ENCODE results near the gene RAB37. TPM values are rescaled to one million over a fixed set of nuclear protein-coding genes. Genes with fewer than 3 reads are reported as not detected.

RAB37 gene
- total RNA-seq, 1 donor from 2014 or later, result 2.5 TPM

DNA sequence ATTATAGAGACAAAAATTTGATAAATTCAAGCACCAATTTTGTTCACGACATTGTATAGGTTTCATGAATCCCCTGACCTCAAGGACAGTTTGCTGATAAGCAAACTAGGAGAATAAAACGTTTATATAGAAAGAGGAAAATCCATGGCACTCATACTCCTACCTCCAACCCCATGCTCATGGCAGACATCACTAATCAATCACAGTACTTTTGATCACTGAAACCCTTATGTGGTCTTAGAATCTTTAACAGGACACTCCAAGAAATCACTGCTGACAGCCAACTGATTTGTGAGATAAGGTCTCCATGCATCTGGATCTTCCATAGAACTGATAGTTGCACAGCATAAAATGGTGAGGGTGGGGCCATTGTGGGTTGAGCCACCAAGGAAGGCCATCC lies 6.7 kb downstream of the RAB37 start:
- H3K4me1 Mint-ChIP-seq (ENCODE audit: unreplicated experiment), result peaks cover 52% of the 10 kb centered on the region
- TF ChIP-seq, protein P1, sequence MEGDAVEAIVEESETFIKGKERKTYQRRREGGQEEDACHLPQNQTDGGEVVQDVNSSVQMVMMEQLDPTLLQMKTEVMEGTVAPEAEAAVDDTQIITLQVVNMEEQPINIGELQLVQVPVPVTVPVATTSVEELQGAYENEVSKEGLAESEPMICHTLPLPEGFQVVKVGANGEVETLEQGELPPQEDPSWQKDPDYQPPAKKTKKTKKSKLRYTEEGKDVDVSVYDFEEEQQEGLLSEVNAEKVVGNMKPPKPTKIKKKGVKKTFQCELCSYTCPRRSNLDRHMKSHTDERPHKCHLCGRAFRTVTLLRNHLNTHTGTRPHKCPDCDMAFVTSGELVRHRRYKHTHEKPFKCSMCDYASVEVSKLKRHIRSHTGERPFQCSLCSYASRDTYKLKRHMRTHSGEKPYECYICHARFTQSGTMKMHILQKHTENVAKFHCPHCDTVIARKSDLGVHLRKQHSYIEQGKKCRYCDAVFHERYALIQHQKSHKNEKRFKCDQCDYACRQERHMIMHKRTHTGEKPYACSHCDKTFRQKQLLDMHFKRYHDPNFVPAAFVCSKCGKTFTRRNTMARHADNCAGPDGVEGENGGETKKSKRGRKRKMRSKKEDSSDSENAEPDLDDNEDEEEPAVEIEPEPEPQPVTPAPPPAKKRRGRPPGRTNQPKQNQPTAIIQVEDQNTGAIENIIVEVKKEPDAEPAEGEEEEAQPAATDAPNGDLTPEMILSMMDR (IDR thresholded peaks at IDR 0.05; ENCODE audit: unreplicated experiment), result no peak
- DNase-seq (ENCODE audit: low spot score), result no peak
- H3K9me3 Mint-ChIP-seq (ENCODE audit: unreplicated experiment), result no peaks in the 10 kb centered on the region
- H3K27ac Mint-ChIP-seq (ENCODE audit: unreplicated experiment), result peak overlapping the region; percentile 33
- peaks cover 10% of the 10 kb centered on the region for H3K27me3 Mint-ChIP-seq (ENCODE audit: unreplicated experiment)
- H3K4me3 Mint-ChIP-seq (ENCODE audit: unreplicated experiment), result no peak overlapping the region
- H3K36me3 Mint-ChIP-seq (ENCODE audit: low read depth, unreplicated experiment), result no peaks in the 10 kb centered on the region

DNA sequence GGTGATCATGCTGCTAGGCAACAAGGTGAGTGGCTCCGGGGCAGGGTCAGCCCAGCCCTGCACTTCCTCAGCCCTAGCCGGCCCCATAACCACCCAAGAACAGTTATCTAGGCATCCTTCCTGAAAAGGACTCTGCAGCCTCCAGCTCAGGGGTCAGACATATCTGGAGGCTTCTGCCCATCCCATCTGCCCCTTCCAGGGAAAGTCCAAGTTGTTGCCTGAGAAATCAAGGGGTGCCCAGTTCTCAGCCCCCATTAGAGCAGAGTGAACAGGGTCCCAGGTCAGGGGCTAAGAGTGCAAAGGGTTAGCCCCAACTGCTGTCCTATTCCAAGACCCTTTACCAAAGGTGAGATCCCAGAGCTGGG lies 7.3 kb downstream of the RAB37 start:
- TF ChIP-seq, protein P1 (IDR thresholded peaks at IDR 0.05; ENCODE audit: unreplicated experiment), result no peak
- Mint-ChIP-seq H3K9me3 (ENCODE audit: unreplicated experiment) (no peaks in the 10 kb centered on the region), H3K4me3 (ENCODE audit: unreplicated experiment) (no peak overlapping the region), H3K27ac (ENCODE audit: unreplicated experiment) (no peak overlapping the region), H3K27me3 (ENCODE audit: unreplicated experiment) (peaks cover 8% of the 10 kb centered on the region), H3K4me1 (ENCODE audit: unreplicated experiment) (peaks cover 49% of the 10 kb centered on the region), H3K36me3 (ENCODE audit: low read depth, unreplicated experiment) (no peaks in the 10 kb centered on the region)
- DNase-seq (ENCODE audit: low spot score), result no peak

DNA sequence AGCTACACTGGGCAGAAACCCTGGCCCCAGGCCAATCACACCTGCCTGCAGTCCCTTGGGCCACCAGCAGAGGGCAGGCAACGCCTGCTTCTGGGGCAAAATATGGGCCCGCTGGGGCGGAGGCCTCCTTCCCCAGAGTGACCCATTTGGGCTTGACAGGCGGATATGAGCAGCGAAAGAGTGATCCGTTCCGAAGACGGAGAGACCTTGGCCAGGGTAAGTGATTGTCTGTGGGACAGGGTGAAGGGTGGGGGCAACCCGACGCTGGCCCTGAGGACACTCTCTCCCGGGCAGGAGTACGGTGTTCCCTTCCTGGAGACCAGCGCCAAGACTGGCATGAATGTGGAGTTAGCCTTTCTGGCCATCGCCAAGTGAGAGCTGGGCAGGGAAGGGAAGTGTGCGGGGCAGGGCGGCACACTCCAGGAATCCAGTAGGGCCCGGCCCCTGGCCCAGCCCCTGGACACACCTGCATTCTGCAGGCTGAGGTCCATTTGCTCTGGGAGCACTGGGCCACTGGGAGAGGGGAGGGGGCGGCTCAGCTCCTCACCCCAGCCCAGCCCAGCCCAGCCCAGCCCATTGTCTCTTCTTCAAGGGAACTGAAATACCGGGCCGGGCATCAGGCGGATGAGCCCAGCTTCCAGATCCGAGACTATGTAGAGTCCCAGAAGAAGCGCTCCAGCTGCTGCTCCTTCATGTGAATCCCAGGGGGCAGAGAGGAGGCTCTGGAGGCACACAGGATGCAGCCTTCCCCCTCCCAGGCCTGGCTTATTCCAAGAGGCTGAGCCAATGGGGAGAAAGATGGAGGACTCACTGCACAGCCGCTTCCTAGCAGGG lies 7.9 kb downstream of the RAB37 start:
- DNase-seq (ENCODE audit: low spot score), result peak; percentile 90
- TF ChIP-seq, protein P1 (IDR thresholded peaks at IDR 0.05; ENCODE audit: unreplicated experiment), result peak; percentile 100
- Mint-ChIP-seq H3K4me3 (ENCODE audit: unreplicated experiment) (no peak overlapping the region), H3K9me3 (ENCODE audit: unreplicated experiment) (no peaks in the 10 kb centered on the region), H3K4me1 (ENCODE audit: unreplicated experiment) (peaks cover 54% of the 10 kb centered on the region), H3K27ac (ENCODE audit: unreplicated experiment) (no peak overlapping the region), H3K36me3 (ENCODE audit: low read depth, unreplicated experiment) (no peaks in the 10 kb centered on the region), H3K27me3 (ENCODE audit: unreplicated experiment) (peaks cover 11% of the 10 kb centered on the region)

DNA sequence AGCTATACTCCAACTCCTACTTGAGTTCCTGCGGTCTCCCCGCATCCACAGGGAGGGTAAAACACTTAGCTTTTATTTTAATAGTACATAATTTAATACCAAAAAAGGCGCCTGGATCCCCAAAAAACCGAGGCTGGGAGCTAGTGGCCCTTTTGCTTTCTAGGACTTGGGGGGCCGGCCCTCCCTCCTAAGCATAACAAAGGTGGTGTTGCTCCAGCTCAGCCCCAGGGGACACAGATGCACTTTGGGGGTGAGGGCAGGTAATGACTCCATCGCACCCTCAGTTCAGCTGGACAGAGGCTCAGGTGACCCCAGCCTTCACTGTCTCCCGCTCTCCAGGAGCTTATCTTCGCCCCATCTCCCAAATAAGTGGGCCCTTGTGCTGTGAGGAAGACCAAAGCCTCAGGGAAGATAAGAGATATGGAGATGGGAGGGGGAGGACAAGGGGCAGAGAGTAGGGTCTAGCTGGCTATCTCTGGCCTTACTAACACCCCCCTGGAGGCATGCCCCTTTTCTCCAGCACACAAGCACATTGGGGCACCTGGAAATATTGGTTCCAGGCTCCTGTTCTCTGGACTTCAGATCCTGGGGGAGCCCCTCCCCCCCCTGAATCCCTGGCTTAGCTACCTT lies 8.6 kb downstream of the RAB37 start:
- Mint-ChIP-seq H3K36me3 (ENCODE audit: low read depth, unreplicated experiment) (no peaks in the 10 kb centered on the region), H3K4me1 (ENCODE audit: unreplicated experiment) (peaks cover 56% of the 10 kb centered on the region), H3K9me3 (ENCODE audit: unreplicated experiment) (no peaks in the 10 kb centered on the region), H3K4me3 (ENCODE audit: unreplicated experiment) (no peak overlapping the region), H3K27me3 (ENCODE audit: unreplicated experiment) (peaks cover 17% of the 10 kb centered on the region), H3K27ac (ENCODE audit: unreplicated experiment) (no peak overlapping the region)
- DNase-seq (ENCODE audit: low spot score), result no peak
- TF ChIP-seq, protein P1 (IDR thresholded peaks at IDR 0.05; ENCODE audit: unreplicated experiment), result no peak

DNA sequence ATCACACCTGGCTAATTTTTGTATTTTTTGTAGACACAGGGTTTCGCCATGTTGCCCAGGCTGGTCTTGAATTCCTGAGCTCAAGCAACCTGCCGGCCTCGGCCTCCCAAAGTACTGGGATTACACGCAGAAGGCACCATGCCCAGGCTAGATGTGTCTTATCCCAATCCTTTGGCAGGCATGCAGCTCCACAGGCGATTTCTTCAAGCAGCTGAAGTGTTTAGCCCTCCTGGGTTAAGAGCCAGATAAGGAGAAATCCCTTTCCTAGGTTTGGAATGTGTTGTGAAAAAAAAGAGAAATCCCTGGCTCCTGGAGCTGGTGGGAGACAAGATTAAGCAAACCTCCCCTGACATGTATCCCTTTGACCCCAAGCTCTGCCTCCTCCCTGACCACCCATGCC lies 9.3 kb downstream of the RAB37 start:
- peaks cover 5% of the 10 kb centered on the region for H3K36me3 Mint-ChIP-seq (ENCODE audit: low read depth, unreplicated experiment)
- H3K9me3 Mint-ChIP-seq (ENCODE audit: unreplicated experiment), result no peaks in the 10 kb centered on the region
- TF ChIP-seq, protein P1 (IDR thresholded peaks at IDR 0.05; ENCODE audit: unreplicated experiment), result no peak
- H3K4me1 Mint-ChIP-seq (ENCODE audit: unreplicated experiment), result peaks cover 63% of the 10 kb centered on the region
- H3K27ac Mint-ChIP-seq (ENCODE audit: unreplicated experiment), result no peak overlapping the region
- no peak for DNase-seq (ENCODE audit: low spot score)
- no peak overlapping the region for H3K4me3 Mint-ChIP-seq (ENCODE audit: unreplicated experiment)
- peaks cover 20% of the 10 kb centered on the region for H3K27me3 Mint-ChIP-seq (ENCODE audit: unreplicated experiment)
